Activated CD8-positive, alpha-beta memory T cell treated with anti-CD3 and anti-CD28 coated beads, Interleukin-2, amount 50 U/mL, for 48 hours (primary cell): ENCODE measurements around the gene ARHGAP35.

ENCODE experiments used
- DNase-seq: peaks from one replicate; pipeline ENCODE4 v3.0.0-alpha.2; 2020

The ARHGAP35 gene

DNA sequence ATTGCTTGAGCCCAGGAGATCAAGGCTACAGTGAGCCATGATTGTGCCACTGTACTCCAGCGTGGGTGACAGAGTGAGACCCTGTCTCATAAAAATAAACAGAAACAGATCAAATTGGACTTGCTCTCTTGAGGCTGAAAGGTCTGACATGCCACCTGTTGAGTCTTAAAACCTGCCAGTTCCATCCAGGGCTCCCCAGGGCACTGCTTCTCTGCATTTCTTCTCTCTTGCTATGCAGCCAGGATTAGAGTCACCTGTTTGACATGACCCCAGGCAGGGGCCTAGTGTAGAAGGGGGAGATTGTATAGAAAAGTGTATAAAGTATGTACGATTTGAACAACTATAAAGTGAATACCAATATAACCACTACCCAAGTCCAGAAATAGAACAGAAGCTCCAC is 45.4 kb downstream of the ARHGAP35 start:
- DNase-seq, result no peak

DNA sequence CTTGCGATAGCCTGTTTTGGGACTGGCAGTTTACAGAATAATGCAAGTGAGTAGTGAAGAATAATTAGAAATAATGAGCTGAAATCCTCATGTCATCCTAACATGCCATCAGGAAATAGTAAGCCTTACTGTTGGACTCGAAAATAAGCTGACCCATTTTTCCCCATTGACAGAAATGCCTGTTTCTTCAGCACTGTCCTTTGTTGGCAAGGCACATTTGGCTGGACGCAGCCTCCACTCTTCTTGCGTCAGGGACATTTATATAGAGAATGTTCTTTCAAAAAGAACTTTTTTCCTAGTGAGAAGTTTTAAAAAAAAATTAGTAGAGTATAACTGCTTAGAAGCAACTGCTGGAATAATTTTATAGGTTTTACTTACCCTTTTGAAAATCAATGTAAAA is 47.1 kb downstream of the ARHGAP35 start:
- DNase-seq, result no peak

DNA sequence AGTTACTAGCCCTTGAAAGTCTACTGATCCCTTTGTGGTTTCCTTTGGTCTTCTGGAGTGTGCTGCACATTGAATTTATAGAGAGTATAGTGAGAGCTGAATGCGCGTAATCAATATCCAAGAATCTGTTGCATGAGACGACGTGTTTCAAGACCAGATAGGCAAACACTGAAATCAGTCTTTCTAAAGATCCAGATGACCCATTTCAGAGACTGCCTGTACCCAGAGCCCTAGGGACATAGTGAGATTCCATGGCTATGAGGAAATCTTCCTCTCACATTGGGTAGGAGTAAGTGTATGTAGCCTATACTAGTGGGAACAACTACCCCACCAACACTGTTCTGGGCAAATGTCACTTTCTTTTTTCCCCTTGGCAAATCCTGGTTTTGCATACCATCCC is 48.6 kb downstream of the ARHGAP35 start:
- DNase-seq, result no peak
